IPS-NIHi11 (cell line): ENCODE results near the gene DOCK11.
A peak's percentile ranks its signal among the peaks of the same experiment; 100 is the strongest.
"Not testable (repeated sequence)": the region's sequence is repeated elsewhere in the genome, so short reads cannot be mapped to it uniquely, and the experiment has no call there.

ENCODE experiments used
- DNase-seq: peaks from one replicate; pipeline ENCODE4 v3.0.0; 2012; ENCODE audit warnings: mixed read lengths, low spot score

The DOCK11 gene

DNA sequence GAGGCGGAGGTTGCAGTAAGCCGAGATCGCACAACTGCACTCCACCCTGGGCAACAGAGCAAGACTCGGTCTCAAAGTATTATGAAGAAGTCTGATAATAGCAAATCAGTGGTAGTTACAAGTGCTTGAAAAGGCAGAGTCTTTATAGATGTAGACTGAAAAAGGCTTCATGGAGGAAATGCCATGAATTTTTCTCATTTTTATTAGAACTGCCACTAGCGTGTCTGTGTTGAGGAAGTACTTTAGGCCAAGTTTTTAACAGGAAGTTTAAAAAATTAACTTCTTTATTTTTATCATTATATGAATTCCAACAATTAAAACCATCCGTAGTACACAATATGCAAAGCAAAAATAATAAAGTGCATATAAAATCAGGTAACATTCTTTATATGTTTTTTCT lies 199.0 kb downstream of the DOCK11 start:
- DNase-seq = no peak

DNA sequence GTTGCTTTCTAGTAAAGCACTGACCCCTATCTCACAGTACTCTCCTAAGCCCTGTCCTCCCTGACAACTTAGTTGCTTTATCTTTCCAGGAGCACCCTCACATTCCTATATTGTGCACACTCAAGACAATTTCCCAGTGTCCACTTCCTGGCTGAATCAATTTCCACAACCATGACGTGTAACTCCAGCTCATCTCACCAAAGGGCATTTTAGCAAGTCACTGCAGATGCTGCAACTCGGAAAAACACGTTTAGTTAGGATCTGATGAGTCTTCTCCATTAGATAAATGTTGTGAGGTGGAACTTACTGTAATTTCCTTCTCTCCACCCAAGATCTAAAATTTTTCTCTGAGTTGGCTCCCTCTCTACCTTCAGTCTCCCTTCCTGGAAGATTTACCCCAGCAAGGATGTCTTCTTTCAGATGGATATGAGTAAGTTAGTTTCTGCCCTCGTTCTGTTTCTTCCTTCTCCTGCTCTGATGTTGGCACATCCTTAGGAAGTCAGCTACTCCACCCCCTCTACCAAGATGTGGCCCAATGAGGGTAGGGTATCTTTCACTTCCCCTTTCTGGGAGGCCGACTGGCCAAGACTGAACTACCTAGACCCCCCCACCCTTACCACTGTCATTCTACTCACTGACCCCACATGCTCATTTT lies 203.0 kb downstream of the DOCK11 start:
- no peak for DNase-seq

DNA sequence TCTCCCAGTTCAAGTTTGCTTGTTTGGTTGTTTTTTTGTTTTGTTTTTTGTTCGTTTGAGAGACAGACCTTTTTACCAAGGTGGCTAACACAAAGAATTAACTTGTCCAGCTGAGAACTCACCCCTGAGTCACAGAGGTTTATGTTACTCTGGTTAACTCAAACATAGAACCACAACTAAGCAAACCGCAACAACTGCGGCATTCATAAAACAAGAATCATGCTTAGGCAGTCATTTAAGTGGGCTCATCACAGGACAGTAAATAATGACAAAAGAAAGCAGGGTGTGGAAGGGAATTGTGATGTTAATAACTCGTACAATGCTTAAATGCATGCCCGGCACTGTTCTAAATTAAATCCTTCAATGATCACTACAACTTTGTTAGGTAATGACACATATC lies 207.1 kb downstream of the DOCK11 start:
- no peak for DNase-seq

DNA sequence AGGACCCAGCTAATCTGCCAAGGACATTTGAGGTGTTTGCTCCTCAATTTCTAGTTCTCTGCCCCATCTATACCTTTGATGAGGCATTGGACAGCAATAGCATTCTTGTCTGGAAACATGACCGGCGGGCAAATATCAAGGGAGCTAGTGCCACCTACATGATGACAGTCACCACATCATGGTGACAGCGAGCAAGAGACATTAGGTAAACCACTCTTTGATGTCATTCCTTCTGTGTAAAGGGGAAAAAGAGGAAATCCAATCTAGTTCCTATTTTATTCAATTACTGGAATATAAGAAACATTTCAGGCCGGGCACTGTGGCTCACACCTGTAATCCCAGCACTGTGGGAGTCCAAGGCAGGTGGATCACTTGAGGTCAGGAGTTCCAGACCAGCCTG lies 211.1 kb downstream of the DOCK11 start:
- no peak for DNase-seq

DNA sequence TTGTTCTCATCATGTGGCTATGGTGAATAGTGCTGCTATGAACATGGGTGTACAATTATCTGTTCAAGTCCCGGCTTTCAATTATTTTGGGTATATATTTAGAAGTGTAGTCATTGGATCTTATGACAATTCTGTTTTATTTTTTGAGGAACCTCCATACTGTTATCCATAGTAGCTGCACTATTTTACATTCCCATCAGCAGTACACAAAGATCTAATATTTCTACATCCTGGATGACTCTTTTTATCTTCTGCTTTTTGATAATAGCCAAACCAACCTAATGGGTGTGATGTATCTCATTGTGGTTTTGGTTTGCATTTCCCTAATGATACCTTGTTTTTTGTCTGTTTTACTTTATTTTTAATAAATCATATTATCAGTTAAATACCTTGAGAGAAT lies 218.9 kb downstream of the DOCK11 start:
- no peak for DNase-seq

DNA sequence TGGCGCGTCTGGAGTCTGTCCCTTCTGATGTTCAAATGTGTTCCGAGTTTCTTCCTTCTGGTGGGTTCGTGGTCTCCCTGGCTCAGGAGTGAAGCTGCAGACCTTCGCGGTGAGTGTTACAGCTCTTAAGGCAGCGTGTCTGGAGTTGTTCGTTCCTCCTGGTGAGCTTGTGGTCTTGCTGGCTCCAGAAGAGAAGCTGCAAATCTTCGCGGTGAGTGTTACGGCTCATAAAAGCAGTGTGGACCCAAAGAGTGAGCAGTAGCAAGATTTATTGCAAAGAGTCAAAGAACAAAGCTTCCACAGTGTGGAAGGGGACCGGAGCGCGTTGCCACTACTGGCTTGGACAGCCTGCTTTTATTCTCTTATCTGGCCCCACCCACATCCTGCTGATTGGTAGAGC lies 220.3 kb downstream of the DOCK11 start:
- not testable (repeated sequence) for DNase-seq

DNA sequence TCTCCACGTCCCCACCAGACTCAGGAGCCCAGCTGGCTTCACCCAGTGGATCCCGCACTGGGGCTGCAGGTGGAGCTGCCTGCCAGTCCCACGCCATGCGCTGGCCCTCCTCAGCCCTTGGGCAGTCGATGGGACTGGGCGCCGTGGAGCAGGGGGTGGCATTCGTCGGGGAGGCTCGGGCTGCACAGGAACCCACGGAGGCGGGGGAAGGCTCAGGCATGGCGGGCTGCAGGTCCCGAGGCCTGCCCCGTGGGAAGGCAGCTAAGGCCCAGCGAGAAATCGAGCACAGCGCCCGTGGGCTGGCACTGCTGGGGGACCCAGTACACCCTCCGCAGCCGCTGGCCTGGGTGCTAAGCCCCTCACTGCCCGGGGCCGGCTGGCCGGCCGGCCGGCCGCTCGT lies 221.2 kb downstream of the DOCK11 start:
- DNase-seq = not testable (repeated sequence)

DNA sequence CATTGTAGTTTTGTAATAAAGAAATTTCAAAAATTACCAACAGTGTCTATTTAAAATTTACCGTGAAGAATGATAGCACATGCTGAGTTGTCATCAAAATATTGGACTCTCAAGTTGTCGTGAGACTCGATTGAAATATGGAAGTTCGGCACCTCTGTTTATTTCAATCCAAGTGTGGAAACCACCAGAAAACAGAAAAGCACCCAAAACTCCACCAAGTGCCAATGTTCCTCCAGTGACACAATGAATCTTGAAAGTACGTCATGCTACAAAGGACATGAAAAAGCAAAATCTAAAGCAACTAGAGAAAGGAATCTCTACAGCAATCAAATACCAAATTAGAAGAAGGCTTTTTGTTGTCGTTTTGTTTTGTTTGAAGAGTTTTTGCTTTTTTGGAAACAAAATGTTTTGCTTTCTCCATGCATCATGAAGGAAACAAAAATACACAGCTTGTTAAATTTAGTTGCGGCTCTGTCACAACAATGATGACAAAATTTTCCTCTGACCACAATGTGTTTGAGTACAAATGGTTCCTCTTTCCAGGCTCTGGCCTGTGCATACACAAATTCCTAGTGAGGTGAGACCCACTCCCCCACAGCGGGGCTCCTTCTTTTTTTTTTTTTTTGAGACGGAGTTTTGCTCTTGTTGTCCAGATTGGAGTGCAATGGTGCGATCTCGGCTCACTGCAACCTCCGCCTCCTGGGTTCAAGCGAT lies 222.2 kb downstream of the DOCK11 start:
- DNase-seq = no peak

DNA sequence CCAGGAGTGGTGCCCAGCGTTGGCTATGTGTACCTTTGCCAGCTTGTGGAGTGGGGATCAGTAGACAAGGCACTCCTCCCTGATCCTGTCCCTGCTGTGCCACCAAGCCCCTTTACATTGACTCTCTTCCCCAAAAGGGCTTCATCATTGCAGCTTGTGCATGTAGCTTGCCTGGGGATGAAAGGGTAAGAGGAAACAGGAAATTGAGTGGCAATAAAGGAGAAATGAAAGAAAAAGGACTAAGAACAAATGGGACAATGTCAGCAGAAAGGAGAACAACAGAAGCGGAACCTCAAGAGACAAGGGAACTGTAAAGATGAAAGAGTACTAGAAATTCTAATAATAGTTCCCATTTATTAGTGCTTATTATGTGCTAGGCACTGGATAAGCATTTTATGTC lies 223.1 kb downstream of the DOCK11 start:
- DNase-seq = no peak

DNA sequence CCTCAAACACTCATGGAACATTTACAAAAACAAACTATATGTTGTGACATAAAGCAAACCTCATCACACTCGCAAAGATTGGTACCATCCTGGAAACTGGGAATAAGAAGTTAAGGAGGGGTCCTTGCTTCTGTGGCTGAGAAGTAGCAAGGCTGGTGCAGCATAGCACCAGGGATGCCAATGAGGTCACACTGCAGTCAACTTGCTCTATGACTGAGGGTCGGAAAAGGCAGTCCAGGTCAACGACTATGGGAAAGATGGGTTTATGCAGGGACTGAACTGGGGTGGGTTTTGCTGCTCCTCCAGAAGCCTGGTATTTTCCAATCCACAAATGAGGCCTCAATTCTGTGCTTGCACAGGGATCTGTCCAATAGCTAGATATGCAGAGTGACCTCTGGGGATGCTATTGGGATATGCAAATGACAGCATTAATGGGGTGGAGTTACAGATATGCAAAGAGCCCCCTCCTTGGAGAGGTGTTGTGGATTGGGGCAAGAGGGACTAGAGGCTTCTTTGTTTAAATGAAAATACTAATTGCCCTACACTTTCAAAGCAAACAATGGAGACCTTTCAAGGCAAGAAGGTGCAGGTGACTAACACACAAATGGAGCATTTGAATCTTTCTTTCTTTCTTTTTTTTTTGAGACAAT lies 224.6 kb downstream of the DOCK11 start:
- DNase-seq = no peak

DNA sequence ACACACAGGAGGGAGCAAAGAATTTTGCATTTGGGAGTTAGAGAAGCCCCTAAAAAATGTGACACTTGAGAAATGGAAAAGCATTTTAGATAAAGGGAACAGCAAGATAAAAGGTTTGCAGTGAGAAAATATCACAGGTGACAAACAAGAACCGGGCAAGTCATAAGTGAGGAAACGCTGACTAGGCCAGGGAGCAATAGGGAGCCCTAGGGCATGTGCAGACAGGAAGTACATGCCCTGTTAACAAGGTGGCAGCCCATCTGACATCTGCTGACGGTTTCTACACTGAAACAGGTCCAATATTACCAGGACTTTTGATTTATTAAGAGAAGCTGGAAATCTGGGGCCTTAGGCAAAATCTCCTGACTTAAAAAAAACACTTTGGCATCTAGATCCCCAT lies 227.8 kb downstream of the DOCK11 start:
- DNase-seq = no peak

DNA sequence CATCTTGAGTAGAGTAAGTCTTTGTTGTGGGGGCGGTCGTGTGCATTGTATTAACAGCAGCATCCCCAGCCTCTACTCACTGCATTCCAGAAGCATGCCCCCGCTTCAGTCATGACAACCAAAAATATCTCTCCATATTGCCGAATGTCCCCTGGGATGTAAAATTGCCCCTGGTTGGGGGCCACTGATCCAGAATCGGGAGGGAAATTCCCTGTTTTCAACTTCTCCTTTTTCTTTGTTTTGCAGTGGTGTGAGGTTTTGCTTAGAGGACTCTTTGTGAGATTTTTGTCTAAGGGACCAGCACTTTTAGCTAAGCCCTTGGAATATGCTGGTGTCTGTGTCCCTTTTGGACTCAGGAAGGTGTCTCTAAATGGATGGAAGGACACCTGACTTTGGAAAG lies 228.8 kb downstream of the DOCK11 start:
- DNase-seq = no peak

DNA sequence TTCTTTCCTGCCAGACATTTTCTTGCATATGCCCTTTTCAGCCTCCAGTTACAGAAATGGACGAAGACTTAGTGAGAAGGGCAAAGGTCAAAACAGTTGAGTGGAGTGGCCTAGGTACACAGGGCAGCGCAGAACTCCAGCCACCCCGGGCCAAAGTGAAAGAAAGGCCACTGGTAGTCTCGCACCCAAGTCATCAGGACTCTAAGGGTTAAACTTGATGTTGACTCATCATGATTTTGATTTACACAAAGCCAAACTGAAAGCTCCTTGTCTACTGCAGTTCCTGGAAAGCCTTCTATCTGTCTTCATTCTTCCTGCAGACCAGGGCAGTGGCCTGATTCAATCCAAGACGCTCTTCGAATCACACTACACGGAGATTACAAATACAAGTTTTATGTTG lies 229.2 kb downstream of the DOCK11 start:
- no peak for DNase-seq

DNA sequence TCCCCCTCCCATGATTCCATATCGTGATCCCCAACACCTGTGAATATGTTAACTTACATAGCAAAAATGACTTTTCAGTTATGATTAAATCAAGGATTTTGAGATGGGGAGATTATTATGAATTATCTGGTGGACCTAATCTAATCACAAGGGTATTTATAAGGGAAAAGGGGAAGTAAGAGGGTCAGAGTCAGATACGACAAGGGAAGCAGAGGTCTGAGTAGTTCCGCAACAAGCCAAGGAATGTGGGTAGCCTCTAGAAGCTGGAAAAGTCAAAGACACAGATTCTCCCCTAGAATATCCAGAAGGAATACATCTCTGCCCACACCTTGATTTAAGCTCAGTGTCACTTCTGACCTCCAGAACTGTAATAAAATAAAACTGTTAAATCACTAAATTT lies 230.8 kb downstream of the DOCK11 start:
- no peak for DNase-seq

DNA sequence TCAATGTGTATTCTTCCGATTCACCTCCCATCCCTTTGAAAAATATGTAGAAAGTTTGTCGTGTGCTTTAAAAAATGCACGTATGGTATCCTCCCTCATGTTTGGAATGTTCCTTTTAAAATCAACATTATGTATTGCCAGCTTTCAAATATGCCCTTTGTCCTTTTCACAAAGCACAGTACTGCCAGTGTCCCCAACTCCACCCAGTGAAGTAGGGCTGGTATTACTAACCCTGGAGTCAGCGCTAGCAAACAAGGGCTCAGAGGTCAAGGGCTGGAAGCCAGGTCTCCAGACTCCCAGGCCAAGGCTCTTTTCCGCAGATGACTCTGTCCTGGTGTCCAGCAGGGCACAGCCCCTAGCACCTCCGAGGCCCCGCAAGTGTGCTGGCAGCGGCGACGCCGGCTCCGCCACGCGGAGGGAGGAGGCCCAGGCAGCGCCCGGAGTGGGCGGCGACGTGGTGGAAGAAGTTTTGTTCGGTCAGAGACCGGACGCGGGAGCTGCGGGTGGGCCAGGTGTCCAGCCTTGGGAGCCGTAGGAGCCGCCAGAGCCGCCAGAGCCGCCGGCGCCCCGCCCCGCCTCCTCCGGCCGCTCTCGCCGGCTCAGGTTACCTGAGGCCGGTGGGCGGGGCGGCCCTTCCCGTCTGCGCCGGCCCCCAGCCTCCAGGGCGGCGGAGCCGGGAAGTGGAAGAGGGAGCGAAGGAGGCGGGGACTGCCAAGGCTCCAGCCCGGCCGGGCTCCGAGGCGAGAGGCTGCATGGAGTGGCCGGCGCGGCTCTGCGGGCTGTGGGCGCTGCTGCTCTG lies 231.5 kb downstream of the DOCK11 start, which contains the start of gene IL13RA1:
Gene IL13RA1 (plus strand): TSS at position 720 of the 799 bp plus-strand sequence. CDS start 33 bp downstream, at position 753.
- DNase-seq = peak; percentile 87

DNA sequence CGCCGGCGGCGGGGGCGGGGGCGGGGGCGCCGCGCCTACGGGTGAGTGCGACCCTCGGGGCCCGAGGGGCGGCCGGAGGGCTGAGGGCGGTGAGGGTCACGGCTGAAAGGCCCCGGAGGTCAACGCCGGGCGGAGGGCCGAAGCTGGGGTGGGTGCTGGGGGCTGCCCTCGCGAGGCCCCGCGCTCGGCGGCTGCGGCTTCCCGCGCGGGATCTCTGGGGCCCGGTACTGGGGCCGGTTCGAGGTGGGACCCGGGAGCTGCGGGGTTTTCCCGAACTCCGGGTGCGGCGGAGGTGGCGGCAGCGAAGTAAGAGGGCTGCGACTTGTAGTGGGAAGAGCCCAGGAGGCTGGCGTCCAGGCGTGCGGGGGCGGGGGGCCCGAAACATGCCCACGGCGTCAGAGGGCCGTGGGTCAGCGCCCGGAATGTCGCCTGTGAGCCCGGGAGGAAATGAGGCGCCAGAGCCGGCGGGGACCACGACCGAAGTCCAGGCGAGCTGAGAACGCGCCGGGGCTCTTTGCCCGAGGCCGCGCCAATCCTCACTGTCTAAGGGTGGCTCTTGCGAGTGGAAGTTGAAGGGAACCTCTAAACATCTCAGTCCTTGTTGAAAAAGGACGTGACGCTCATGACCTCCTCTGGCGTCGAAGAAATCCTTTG lies 232.2 kb downstream of the DOCK11 start:
- DNase-seq = peak; percentile 8

DNA sequence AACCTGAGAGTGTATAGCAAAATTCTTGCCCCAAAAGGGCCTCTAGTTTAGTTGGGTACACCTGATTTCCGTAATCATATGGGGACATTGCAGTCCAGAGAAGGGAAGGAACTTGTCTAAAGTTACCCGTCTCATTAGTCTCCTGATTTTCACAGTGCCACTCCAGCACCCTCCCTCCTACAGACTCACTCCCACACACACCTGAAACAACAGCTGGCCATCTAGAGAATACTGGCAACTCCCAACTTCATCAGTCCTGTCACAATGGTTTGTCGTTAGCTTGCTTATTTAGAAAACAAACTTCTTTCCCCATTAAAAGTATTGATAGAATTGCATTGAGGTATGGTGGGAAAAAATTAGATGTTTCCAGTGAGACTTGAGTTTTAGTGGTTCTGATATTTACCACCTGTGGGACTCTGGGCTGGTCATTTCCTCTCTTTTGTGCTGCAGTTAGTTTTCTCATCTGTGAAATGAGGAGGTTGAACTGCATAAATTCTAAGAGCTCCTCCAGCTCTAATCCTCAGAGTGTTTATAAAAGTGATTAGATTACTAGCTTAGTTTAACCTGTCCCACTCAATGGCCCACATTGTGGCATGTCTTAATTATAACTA lies 233.5 kb downstream of the DOCK11 start:
- DNase-seq = no peak

DNA sequence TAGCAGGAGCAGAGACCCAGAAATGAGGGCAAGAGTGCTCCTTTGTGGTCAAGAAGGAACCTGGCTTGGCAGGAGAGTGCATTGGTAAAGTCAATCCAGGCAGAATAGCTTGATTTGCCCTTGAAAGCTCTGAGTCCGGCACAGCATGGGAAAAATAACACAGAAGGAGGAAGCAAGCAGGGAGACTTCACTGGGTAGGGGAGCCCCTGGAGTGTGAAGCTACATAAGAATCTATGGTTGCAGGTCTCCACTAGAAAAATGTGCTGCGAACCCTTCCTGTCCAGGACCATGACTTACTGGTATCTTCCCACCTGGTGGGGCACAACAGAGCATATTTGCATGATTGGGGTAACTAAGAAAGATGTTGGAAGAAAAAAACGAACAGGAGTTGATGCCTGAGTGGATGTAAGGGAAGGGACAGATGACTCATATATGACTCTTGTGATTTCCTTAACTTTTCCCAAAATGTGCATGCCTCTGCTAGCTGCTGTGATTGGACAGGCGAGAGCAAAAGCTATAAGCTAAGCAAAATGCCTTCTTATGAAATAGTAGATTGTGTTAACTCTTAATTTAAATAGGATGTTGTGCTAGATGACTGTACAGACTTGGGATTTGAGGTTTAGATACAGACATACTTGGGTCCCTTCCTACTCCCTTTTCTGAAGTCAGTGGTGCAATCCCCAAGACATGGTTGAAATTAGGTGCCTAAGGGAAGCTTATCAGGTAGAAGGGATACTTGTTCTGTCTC lies 235.1 kb downstream of the DOCK11 start:
- DNase-seq = no peak

DNA sequence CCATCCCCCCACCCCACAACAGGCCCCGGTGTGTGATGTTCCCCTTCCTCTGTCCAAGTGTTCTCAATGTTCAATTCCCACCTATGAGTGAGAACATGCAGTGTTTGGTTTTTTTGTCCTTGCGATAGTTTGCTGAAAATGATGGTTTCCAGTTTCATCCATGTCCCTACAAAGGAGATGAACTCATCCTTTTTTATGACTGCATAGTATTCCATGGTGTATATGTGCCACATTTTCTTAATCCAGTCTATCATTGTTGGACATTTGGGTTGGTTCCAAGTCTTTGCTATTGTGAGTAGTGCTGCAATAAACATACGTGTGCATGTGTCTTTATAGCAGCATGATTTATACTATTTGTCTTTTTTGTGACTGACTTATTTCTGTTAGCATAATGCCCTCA lies 236.9 kb downstream of the DOCK11 start:
- DNase-seq = not testable (repeated sequence)

DNA sequence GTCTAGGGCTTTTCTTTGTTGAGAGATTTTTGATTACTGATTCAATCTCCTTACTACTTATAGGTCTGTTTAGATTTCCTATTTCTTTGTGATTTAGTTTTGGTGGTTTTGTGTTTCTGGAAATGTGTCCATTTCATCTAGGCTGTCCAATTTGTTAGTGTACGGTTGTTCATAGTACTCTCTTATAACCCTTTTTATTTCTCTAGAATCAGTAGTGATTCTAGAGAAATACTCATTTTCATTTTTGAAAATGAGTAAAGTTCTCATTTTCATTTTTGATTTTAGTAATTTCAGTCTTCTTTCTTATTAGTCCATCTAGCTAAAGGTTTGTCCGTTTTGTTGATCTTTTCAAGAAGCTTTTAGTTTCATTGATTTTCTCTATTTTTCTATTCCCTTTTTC lies 239.3 kb downstream of the DOCK11 start:
- no peak for DNase-seq
